Activated CD4-positive, alpha-beta T cell treated with anti-CD3 and anti-CD28 coated beads, Interleukin-2, amount 50 U/mL, for 24 hours (primary cell): ENCODE results near the gene NTNG2.

ENCODE experiments used
- DNase-seq, 2 donors: peaks; one replicate each; pipeline ENCODE4 v3.0.0-alpha.2; 2020; ENCODE audit warnings: low read depth in 1 of 2, low spot score in 1 of 2

NTNG2 gene

DNA sequence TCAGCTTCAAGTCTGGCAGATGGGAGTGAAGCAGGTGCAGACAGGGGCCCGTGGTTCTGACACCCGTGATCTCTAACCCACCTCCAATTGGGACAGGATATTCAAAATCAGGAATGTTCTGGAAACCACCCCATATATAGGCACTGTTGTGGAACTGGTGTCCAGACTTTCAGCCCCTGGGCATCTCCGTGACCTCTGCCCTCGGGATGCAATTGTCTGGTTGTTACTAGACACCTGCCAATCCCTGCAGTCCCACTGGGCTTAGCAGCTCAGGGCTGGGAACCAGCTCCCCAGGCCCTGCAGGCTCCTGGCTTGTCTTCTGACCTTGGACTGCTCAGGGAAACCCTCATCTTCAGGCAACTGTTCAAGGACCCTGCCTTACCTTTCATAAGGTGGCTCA is 38.8 kb downstream of the NTNG2 start:
- DNase-seq, result no peak

DNA sequence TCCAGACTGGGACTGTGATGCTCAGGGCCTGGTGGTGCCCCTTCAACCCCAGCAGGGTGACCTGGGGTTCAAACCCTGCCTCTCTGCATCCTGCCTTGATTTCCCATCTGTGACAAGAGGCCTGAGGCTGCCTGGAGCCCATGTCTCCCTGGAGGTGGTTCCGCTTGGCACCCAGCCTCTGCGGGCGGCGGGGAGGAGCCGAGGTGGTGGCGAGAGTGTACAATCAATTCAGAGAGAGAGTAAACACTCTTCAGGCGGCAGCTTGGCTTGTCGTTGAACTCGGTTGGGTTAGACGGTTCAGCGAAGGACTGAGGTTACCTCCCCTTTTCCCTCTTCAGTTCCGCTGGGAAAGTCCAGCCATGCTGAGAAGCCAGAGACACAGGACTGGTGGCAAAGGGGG is 39.3 kb downstream of the NTNG2 start:
- DNase-seq, result no peak

DNA sequence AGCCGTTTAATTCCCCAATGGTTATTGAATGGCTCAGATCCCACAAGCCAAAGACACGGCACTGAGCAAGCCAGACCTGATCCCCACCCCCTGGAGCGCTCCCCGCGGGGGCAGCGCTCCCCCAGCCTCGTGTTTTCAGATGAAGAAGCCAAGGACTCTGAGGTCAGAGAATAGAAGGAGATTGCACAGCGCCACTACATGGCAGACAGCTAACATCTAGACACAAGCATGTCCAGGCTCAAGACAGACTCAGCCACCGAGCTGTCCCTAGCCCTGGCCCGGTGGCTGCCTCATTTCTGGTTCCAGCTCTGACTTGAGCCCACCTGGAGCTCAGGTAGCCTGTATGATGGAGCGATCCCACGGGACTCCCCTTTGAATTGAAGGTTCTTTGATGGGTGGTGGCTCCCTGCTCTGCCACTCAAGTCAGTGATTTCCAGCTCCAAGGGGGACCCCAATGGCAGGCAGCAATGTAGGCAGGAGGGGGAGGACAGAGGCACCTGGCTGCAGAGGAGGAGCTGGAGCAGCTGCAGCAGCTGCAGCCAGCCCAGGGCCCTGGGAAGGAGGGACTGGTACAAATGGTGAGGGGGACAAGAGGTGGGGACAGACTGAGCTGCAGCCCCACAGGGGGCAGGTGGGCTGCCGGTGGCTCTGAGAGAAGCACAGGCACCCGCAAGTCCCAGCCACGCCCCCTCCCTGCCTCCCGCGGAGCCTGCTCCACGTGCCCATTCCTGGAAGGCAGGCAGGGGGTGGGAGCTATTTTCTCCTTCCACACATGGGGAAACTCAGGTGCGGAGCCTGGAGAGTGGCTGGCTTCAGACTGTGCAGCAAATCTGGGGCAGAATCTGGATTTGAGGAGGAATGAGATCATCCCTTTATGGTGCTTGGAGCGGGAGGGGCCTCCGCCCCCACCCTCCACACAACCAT is 40.2 kb downstream of the NTNG2 start:
- DNase-seq, result no peak

DNA sequence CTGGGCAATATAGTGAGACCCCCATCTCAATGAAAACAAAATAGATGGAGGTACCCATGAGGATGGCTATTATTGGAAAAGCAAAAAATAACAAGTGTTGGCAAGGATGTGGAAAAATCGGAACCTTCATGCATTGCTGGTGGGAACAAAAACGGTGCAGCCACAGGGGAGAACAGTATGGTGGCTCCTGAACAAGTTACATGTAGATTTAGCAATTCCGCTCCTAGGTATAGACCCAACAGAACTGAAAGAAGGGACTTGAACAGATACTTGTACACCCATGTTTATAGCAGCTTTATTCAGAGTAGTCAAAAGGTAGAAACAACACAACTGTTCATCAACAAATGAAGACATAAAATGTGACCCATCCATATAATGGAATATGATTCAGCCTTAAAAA is 43.0 kb downstream of the NTNG2 start:
- DNase-seq, result no peak

DNA sequence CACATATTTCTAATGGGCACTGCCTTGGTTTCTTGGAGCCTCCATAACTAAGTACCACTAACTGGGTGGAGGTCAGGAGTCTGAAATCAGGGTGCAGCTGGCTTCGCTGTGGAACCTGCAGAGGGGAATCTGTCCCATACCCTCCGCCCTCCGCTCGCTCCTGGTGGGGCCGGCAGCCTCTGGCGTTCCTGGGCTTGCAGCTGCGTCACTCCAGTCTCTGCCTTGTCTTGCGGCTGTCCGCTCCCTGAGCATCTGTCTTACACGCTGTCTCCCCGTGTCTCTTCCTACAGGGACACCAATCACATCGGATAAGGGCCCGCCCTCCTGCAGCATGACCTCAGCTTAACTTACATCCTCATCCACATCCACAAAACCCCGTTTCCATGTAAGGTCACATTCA is 45.4 kb downstream of the NTNG2 start:
- DNase-seq, result no peak

DNA sequence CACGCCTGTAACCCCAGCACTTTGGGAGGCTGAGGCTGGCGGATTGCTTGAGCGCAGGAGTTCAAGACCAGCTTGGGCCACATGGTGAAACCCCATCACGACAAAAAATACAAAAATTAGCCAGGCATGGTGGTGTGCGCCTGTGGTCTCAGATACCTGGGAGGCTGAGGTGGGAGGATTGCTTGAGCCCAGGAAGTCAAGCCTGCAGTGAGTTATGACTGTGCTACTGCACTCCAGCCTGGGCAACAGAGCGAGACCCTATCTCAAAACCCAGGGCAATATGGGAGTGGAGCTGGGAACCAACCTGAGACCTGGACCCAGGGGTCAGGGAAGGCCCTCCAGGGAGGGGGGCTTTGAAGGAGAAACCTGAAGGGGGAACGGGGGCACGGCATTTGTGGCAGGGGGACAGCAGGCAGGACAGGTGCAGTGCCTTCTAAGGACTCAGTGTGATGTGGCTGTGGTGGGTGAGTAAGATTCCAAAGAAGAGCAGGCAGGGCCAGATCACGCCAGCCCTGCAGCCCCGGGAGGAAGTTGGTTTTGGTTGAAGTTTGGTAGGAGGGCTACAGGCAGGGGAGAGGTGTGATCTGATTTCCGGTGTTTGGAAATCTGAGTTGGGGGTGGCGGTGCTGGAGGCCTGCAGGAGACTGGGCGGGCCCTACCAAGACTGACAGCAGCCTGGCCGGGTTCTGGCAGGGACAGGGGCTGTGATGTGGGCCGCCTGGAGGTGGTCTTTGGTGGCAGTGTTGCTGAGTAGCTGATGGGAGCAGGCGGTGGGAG is 46.2 kb downstream of the NTNG2 start:
- no peak for DNase-seq

DNA sequence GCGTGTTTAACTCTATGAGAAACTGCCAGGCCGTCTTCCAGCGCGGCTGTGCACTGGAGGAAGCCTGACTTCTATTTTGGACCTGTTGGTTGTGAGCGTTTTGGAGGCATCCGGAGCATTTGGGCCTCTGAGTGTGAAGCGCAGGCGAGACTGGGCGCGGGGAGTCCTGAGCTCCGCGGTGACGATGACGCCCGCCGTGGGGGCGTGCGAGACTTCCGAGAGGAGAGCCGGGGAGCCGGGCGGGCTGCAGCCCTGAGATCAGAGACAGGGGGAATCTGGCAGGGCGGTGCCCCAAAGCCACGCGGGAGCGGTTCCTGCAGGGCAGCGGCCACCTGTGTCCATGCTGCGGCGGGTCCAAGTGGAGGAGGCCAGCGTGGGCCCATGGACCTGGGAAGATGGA is 47.4 kb downstream of the NTNG2 start:
- no peak for DNase-seq

DNA sequence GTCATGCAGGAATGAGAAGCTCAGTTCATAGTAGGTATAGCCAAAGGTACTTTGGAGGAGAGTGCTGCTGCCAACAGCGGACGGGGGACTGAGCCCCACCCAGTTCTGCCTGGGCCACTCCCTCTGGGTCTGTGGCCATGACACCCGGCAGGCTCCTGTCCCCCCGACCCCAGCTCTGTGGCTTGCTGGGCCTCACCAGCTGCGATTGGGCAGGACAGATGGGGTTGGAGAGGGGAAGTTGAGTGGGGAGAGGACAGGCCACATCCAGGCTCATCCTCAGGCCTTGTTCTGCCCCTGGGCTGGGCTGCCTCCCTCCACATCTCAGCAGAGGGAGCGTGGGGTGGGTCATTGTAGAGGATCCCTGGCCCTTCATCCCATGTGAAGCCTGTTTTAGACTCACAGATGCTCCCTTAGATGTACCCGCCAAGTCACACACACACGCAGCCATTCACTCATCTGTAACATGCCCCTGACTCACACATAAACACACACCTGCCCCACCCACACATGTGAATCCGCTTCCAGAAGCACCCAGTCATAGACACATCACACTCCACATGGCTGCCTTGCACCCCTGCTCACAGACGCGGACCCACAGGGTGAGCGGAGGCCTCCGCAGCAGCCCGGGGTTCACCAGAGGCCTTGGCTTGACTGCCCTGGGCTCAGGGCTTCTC is 48.8 kb downstream of the NTNG2 start:
- no peak for DNase-seq

DNA sequence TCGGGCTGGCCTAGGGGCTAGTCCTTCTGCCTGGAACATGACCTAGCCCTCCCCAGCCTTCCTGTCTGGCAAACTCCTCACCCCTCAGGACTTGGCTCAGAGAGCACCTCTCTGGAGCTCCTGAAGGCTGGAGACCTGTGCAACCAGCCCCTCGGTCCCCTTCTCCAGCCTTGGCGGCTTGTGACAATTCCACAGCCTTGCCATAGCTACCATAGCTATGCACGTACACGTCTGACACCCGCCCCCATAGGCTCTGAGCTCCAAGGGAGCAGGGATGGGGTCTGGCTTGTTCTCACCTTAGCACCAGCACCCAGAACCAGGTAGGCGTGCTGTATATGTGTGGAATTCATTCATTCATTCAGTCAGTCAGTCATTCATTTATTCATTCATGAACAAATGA is 49.7 kb downstream of the NTNG2 start:
- DNase-seq, result no peak

DNA sequence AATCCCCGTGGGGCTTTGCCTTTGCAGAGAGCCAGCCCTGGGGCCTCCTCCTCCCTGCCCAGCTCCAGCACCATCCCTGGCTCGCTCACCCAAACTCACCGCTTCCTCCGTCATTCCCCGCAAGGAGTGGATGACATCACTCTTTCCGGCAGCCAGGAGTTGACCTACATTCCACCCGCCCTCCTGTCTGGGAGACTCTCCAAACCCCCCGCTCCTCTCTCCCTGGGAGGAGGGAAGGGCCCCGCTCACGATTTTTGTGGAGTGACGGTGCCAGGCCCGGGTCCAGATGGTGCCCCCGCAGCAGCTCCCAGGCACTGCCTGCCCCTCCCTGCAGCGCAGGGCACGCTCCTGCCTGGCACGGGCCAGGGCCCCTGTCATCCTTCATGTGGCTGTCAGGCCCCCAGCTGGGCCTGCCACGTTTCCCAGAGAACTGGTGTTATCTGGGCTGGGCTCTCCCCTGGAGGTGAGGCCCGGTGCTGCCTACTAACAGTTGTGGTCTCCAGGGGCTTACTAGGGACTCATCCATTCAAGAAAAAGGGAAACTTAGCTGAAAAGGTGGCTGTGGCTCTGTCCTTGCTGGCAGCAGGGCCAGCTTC is 52.3 kb downstream of the NTNG2 start:
- DNase-seq, result no peak

DNA sequence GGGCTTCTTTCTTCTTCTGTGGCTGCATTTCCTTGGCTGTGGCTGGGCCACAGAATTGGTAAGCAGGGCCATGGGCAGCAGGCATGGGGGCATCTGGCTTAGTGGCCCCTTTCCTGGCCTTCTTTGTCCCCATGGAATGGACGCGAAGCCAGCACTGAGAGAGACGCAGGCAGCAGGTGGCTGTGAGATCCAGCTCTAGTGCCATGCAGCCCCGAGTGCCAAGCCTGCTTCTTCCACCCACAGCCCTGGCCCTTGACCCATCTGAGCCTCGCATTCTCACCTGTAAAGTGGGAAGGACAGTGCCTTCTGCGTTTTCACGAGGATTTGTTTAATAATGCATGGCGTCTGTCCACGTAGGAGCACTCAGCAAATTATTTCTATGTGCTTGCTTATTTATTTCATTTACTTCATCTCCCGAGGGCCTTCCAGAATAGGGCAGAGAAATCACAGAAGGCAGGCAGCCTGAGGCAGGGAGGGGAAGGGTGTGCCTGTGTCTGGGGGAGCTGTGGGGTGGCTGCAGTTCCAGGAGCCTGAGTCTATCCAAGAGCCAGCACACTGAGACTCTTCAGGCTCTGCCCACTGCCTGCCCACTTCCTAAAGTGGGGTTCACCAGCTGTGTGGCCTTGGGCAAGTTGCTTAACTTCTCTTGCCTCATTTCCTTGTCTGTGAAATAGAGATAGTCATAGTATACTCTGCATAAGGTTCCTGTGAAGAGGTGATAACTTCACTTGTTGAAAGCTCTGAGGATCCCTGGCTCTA is 55.2 kb downstream of the NTNG2 start:
- no peak for DNase-seq

DNA sequence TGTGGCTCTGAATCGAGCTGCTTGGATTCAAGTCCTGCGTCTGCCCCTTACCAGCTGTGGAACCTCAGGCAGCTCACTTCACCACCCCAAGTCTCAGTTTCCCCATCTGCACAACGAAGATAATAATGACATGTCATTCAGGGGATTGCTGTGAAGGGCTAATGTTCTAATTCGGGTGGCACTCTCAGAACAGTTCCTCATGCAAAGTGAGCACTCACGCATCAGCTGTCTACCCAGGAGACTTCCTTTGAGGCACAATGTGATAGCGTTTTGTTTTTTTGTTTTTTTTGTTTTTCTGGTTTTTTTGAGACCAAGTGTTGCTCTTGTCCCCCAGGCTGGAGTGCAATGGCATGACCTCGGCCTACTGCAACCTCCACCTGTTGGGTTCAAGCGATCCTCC is 56.4 kb downstream of the NTNG2 start:
- DNase-seq, result no peak

DNA sequence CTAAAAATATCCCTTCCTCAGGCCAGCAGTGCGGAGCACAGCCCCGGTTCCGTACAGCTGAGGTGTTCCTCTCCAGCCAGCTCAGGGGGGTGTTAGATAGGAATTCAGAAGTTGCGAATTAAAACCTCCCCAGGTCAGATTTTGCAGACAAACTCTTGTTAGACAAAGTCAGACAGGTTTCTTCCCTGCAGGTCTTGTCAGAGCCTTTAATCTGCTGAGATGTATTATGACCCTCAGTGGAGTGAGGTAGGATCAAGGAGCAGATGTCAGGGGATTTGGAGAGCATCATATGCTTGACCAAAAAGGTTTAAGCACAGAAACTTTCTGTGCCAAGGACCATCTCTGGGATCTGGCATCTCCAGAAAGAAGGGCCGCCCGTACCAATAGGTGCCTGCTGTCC is 60.1 kb downstream of the NTNG2 start:
- no peak for DNase-seq

DNA sequence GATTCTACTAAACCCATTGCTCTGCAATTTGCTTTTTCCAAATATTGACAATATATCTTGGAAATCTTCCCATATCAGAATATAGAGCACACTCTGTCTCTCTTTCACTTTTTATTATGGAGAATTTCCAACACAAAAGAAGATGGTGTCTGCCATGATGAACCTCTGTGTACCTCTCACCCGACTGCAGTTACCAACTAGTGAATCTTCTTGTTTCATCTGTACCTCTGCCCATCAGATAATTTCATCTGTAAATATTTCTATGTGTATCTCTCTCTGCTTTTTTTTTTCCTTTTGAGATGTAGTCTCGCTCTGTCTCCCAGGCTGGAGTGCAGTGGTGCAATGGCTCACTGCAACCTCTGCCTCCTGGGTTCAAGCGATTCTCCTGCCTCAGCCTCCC is 62.8 kb downstream of the NTNG2 start:
- DNase-seq, result no peak

DNA sequence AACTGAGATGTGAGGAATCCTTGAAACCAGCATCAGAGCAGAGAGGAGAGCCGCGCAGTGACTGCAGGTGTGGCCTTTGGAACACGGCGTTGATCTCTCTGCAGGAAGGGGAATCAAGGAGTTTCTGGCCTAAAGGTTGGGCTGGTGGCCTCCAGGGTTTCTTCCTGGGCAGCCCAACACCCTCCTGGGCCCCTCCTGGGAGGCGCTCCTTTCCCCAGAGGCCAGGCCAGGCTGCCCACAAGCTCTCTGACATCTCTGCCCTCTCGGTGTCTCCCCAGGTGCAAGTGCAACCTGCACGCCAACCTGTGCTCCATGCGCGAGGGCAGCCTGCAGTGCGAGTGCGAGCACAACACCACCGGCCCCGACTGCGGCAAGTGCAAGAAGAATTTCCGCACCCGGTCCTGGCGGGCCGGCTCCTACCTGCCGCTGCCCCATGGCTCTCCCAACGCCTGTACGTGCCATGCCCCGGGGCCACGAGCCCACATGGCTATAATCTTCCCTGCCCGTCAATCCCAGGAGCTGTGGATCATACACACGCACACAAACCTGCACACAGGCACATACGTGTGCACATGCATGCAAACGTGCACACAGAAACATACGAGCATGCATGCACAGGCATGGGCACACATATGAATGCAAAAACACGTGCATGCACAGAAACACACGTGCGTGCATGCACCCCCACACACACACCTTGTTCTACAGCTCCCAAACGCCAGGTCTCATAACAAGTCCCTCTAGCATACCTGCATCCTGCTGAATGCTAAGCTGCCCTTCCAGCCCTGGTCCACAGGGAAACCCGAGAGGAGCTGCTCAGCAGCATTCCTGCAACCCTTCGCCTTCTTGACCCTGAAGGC is 64.9 kb downstream of the NTNG2 start:
- no peak for DNase-seq

DNA sequence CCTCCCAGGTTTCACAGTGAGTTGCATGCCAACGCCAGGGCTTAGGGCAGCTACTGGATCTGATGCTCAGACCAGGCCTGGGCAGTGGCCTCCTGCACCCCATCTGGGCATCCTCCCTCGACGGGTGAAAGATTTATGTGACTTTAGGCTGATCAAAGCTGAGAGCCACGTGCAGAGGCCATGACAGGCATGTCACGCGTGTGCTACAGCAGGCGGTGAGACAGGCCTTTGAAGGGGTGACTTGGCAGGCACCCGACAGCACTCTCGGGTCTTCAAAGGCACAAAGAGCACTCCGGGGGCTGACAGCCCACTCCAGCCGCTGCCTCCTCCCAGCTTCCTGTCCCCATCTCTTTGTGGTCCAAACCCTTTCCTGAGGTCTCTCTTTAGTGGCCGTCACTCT is 66.2 kb downstream of the NTNG2 start:
- no peak for DNase-seq

DNA sequence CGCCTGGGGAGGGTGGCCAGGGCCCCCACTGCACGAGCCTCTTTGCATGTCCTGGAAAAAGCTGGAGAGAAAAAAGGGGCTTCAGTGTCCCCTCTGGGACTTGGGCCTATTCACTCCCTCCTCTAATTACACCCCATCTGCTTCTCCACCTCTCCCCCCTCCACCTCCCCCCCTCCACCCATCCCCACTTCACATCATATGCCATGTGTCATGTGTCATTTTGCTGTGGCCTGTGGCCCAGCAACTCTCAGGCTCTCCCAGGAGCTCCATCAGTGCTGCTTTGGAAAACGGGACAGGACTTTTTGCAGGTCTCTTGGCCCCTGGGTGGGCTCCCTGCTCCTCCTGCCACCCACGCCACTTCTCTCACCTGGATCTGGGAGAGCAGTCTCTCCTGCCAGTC is 68.7 kb downstream of the NTNG2 start:
- DNase-seq, result no peak

DNA sequence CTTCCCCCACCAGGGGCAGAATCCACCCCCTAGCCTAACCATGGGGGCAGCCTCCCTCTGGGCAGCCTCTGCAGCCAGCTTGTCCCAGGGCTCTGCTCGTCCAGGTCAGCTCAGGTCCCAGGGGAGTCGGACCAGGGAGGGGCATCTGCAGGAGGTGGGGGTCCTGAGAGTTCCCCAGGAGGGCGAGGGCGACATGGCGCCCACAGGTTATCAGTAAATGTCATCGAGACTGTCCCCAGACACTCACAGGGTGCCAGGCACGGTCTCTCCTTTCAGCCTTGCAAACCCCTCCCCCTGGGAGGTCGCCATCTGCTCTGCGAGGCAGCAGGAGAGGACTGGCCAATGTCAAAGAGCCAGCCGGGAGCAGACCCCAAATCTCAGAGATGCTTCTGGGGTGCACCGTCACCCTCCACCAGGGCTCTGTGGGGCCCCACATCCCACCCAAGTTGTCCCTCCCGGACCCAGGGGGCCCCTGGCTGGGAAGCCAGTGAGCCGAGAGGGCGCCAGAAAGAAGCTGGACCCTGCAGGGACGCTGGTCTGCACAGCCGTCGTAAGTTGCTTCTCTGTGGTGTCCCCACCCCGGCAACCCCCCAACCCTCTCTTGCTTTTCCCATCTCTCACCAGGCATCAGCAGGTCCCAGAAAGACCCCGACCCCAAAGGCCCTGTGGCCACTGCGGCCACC is 69.3 kb downstream of the NTNG2 start:
- DNase-seq, result no peak

DNA sequence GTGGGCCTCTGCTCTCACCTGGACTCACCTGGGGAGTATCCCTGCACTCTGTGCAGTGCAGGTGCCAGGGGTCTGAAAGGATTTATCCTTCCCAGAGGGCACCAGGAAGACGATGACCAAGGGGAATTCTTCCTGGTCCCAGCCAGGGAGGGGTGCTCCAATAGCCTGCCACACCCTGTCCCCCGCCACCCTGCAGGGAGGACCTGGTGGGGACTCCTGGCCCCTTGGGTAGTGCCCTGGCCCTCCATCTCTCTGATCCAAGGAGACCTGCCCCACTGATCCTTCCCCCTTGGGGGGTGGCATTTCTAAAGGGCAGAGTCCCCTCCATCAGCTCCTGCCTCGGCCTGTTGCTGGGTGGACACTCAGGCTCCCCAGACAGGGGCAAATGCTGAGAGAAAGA is 70.7 kb downstream of the NTNG2 start:
- DNase-seq, result no peak
